Loucy (cell line): ENCODE measurements around the gene SORCS2.

Source experiments
- H2AFZ ChIP-seq: fragments of 200-600 bp; sonication (generic); 2 replicates; pipeline ENCODE4 v1.6.0; 2016; ENCODE audit warnings: antibody characterized with exemption, mild to moderate bottlenecking, low read length, moderate library complexity
- H3F3A ChIP-seq: fragments of 200-600 bp; 2 replicates; pipeline ENCODE4 v1.6.0; 2016; ENCODE audit warnings: antibody characterized with exemption, low read depth, mild to moderate bottlenecking
- H3K27me3 ChIP-seq: fragments of 200-600 bp; sonication (generic); 2 replicates; pipeline ENCODE4 v1.6.1; 2014; ENCODE audit warnings: low read length, mild to moderate bottlenecking; ENCODE audit not compliant: insufficient read depth, poor library complexity, severe bottlenecking
- H3K36me3 ChIP-seq: fragments of 200-600 bp; sonication (generic); 2 replicates; pipeline ENCODE4 v1.6.1; 2016; ENCODE audit warnings: low read length; ENCODE audit not compliant: insufficient read depth
- H3K4me1 ChIP-seq: fragments of 200-600 bp; sonication (generic); 2 replicates; pipeline ENCODE4 v1.5.1; 2014; ENCODE audit warnings: low read length, mild to moderate bottlenecking; ENCODE audit not compliant: insufficient read depth, poor library complexity, severe bottlenecking
- H3K4me2 ChIP-seq: fragments of 200-600 bp; sonication (generic); 2 replicates; pipeline ENCODE4 v1.6.0; 2014; ENCODE audit warnings: antibody characterized with exemption, low read length, low read depth, mild to moderate bottlenecking; ENCODE audit not compliant: poor library complexity, severe bottlenecking
- H3K4me3 ChIP-seq: fragments of 200-600 bp; sonication (generic); 2 replicates; pipeline ENCODE4 v1.5.1; 2014; ENCODE audit warnings: low read length, mild to moderate bottlenecking, mixed read lengths; ENCODE audit not compliant: poor library complexity, severe bottlenecking
- H3K79me2 ChIP-seq: fragments of 200-600 bp; sonication (generic); 2 replicates; pipeline ENCODE4 v1.6.1; 2014; ENCODE audit warnings: low read length; ENCODE audit not compliant: insufficient read depth
- H3K9ac ChIP-seq: fragments of 200-600 bp; sonication (generic); 2 replicates; pipeline ENCODE4 v1.6.0; 2014; ENCODE audit warnings: mild to moderate bottlenecking, low read depth, low read length, moderate library complexity; ENCODE audit not compliant: poor library complexity, severe bottlenecking
- H3K9me2 ChIP-seq: fragments of 200-600 bp; sonication (generic); replicated peaks from 2 replicates; pipeline ENCODE4 v1.6.1; 2016; ENCODE audit warnings: low read depth, low read length, mixed read lengths
- H3K9me3 ChIP-seq: fragments of 200-600 bp; sonication (generic); 2 replicates; pipeline ENCODE4 v1.6.1; 2014; ENCODE audit warnings: mild to moderate bottlenecking, antibody characterized with exemption, low read length, low read depth; ENCODE audit not compliant: insufficient read depth
- H4K20me1 ChIP-seq: fragments of 200-600 bp; sonication (generic); 2 replicates; pipeline ENCODE4 v1.6.0; 2014; ENCODE audit warnings: antibody characterized with exemption, low read length, mild to moderate bottlenecking; ENCODE audit not compliant: insufficient read depth, poor library complexity, severe bottlenecking
- EZH2phosphoT487 ChIP-seq: fragments of 200-600 bp; IDR thresholded peaks from 2 replicates; pipeline ENCODE4 v1.6.1; 2018; ENCODE audit warnings: antibody characterized with exemption, mild to moderate bottlenecking, moderate library complexity, borderline replicate concordance
- TF ChIP-seq, protein P1 (sequence below): fragments of 200-600 bp; sonication (generic); conservative IDR thresholded peaks from 2 replicates; pipeline ENCODE4 v1.5.1; 2014; ENCODE audit warnings: mild to moderate bottlenecking, antibody characterized with exemption, low read length

Gene SORCS2

DNA sequence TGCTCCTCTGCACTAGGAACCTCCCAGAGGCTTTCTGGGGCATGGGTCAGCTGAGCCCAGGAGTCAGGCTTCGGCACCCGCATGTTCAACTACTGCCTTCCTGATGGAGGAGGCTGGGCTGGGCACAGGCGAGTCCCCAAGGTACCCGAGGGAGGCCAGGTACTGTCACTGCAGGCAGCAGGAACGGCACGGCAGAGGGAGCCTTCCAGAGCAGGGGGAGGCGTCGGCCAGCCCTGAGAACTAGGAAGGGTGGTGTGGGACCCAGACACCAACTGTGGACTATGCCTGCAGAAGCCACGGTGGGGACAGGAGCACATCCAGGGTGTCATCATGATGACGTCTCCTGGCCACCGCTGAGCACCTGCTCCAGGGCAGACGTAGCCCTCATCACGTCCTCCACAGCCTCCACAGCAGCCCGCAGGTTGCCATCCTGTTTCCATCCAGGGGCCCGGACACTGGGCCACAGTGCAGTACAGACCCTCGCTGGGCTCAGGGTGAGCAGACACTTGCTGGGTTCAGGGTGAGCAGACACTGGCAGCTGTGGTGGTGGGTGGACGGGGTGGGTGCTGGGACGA is 40.8 kb downstream of the SORCS2 start:
- Histone ChIP-seq H3K4me1 (no peaks in the 10 kb centered on the region), H3K36me3 (no peaks in the 10 kb centered on the region), H3K9me3 (no peaks in the 10 kb centered on the region; the same call in 1 of the 2 replicates), H4K20me1 (no peaks in the 10 kb centered on the region), H2AFZ (no peak overlapping the region), H3K4me2 (no peak overlapping the region), H3K79me2 (no peaks in the 10 kb centered on the region), H3F3A (no peaks in the 10 kb centered on the region), H3K9me2 (no peaks in the 10 kb centered on the region), H3K9ac (no peak overlapping the region), H3K27me3 (no peaks in the 10 kb centered on the region), H3K4me3 (no peak overlapping the region)
- no peak for TF ChIP-seq EZH2phosphoT487
- TF ChIP-seq, protein P1, sequence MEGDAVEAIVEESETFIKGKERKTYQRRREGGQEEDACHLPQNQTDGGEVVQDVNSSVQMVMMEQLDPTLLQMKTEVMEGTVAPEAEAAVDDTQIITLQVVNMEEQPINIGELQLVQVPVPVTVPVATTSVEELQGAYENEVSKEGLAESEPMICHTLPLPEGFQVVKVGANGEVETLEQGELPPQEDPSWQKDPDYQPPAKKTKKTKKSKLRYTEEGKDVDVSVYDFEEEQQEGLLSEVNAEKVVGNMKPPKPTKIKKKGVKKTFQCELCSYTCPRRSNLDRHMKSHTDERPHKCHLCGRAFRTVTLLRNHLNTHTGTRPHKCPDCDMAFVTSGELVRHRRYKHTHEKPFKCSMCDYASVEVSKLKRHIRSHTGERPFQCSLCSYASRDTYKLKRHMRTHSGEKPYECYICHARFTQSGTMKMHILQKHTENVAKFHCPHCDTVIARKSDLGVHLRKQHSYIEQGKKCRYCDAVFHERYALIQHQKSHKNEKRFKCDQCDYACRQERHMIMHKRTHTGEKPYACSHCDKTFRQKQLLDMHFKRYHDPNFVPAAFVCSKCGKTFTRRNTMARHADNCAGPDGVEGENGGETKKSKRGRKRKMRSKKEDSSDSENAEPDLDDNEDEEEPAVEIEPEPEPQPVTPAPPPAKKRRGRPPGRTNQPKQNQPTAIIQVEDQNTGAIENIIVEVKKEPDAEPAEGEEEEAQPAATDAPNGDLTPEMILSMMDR, result no peak

DNA sequence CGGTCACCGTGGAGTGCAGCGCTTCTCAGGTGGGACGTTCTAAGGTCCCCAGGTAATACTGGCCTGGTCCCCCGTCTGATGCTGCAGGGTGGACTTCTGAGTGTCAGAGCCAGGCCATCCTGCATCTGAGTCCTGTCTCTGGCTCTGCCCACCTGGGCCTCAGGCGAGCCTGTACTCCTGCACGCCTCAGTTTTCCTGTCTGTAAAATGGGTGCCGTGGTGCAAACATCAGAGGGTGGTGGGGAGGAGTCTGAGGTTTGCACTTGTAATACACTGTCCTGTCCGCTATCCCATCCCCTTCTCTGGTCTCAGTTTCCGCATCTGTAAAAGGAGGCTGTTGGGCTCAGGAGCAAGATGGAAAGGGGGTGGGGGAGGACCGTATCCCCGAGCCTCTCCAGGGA is 41.3 kb downstream of the SORCS2 start:
- TF ChIP-seq, protein P1, result no peak
- TF ChIP-seq EZH2phosphoT487, result no peak
- Histone ChIP-seq H3F3A (no peaks in the 10 kb centered on the region), H3K4me2 (no peak overlapping the region), H4K20me1 (no peaks in the 10 kb centered on the region), H3K4me3 (no peak overlapping the region), H3K79me2 (no peaks in the 10 kb centered on the region), H3K27me3 (no peaks in the 10 kb centered on the region), H2AFZ (no peak overlapping the region), H3K9ac (no peak overlapping the region), H3K9me3 (no peaks in the 10 kb centered on the region; the same call in 1 of the 2 replicates), H3K36me3 (no peaks in the 10 kb centered on the region), H3K9me2 (no peaks in the 10 kb centered on the region), H3K4me1 (no peaks in the 10 kb centered on the region)

- H3K79me2 ChIP-seq, result no peaks in the 10 kb centered on the region
Observed at GRCh38 chr4:7234355-7235029, 42.2 kb downstream of the SORCS2 start.

More at GRCh38 chr4:7234355-7235029, 42.2 kb downstream of the SORCS2 start:
- Histone ChIP-seq H3K36me3 (no peaks in the 10 kb centered on the region), H3K4me1 (no peaks in the 10 kb centered on the region), H3K27me3 (no peaks in the 10 kb centered on the region), H3F3A (no peaks in the 10 kb centered on the region), H3K9me3 (no peaks in the 10 kb centered on the region; the same call in 1 of the 2 replicates), H3K4me2 (no peak overlapping the region), H3K9me2 (no peaks in the 10 kb centered on the region), H2AFZ (no peak overlapping the region), H3K4me3 (no peak overlapping the region), H3K9ac (no peak overlapping the region), H4K20me1 (no peaks in the 10 kb centered on the region)
- TF ChIP-seq, protein P1, result no peak
- TF ChIP-seq EZH2phosphoT487, result no peak
